Stimulated activated CD8-positive, alpha-beta memory T cell treated with anti-CD3 and anti-CD28 coated beads, Interleukin-4, amount 100 ng/mL, for 48 hours (primary cell): ENCODE measurements around the gene PDGFRA.

Experiments used
- DNase-seq: peaks from one replicate; pipeline ENCODE4 v3.0.0-alpha.2; 2020

The PDGFRA gene

GRCh38 chr4:54228961-54229501 is at the start of gene PDGFRA:
PDGFRA (plus strand) TSS chr4:54229293; CDS start chr4:54258769, 29,476 bp downstream.
- no peak for DNase-seq

- no peak for DNase-seq
These were observed 44.5 kb upstream of the PDGFRA start for GRCh38 chr4:54184581-54184980.

GRCh38 chr4:54185044-54185780 is 43.9 kb upstream of the PDGFRA start:
- DNase-seq, result no peak

GRCh38 chr4:54185866-54186265 is 43.2 kb upstream of the PDGFRA start:
- DNase-seq, result no peak

- DNase-seq, result no peak
These were observed 42.7 kb upstream of the PDGFRA start for GRCh38 chr4:54186371-54186770.

- no peak for DNase-seq
These were observed 41.9 kb upstream of the PDGFRA start for GRCh38 chr4:54187148-54187547.

- DNase-seq, result no peak
These were observed 40.0 kb upstream of the PDGFRA start for GRCh38 chr4:54189140-54189539.

- DNase-seq, result no peak
These were observed 36.3 kb upstream of the PDGFRA start for GRCh38 chr4:54192811-54193210.

- no peak for DNase-seq
These were observed 31.2 kb upstream of the PDGFRA start for GRCh38 chr4:54197926-54198325.

- no peak for DNase-seq
These were observed 29.2 kb upstream of the PDGFRA start for GRCh38 chr4:54199919-54200318.

GRCh38 chr4:54209617-54210016 is 19.5 kb upstream of the PDGFRA start:
- no peak for DNase-seq

GRCh38 chr4:54213001-54213400 is 16.1 kb upstream of the PDGFRA start:
- DNase-seq, result no peak

GRCh38 chr4:54213761-54214160 is 15.3 kb upstream of the PDGFRA start:
- DNase-seq, result no peak

- DNase-seq, result no peak
These were observed 13.6 kb upstream of the PDGFRA start for GRCh38 chr4:54215379-54216077.

- DNase-seq, result peak; percentile 66
These were observed 11.2 kb upstream of the PDGFRA start for GRCh38 chr4:54217642-54218495.

GRCh38 chr4:54218736-54219135 is 10.4 kb upstream of the PDGFRA start:
- no peak for DNase-seq

- no peak for DNase-seq
These were observed 4.0 kb upstream of the PDGFRA start for GRCh38 chr4:54224996-54225597.

GRCh38 chr4:54225598-54226403 is 3.3 kb upstream of the PDGFRA start:
- no peak for DNase-seq

- DNase-seq, result no peak
These were observed 2.5 kb upstream of the PDGFRA start for GRCh38 chr4:54226404-54227255.

- no peak for DNase-seq
These were observed 1.6 kb upstream of the PDGFRA start for GRCh38 chr4:54227256-54228055.
